ENCODE measurements around the gene BTBD10. TPM values are rescaled to one million over a fixed set of nuclear protein-coding genes. Genes with fewer than 3 reads are reported as not detected.

BTBD10 gene
- total and polyA plus RNA-seq, 2 experiments from 2014 or later = 20.2 to 30.1 TPM

GRCh38 chr11:13343931-13344717 lies 118.9 kb downstream of the BTBD10 start:
- peak; percentile 85 to 87 for TF ChIP-seq CTCF (conservative IDR thresholded peaks at IDR 0.05; ENCODE audit: low read depth in 2 of 2)
- TF ChIP-seq, protein P1, sequence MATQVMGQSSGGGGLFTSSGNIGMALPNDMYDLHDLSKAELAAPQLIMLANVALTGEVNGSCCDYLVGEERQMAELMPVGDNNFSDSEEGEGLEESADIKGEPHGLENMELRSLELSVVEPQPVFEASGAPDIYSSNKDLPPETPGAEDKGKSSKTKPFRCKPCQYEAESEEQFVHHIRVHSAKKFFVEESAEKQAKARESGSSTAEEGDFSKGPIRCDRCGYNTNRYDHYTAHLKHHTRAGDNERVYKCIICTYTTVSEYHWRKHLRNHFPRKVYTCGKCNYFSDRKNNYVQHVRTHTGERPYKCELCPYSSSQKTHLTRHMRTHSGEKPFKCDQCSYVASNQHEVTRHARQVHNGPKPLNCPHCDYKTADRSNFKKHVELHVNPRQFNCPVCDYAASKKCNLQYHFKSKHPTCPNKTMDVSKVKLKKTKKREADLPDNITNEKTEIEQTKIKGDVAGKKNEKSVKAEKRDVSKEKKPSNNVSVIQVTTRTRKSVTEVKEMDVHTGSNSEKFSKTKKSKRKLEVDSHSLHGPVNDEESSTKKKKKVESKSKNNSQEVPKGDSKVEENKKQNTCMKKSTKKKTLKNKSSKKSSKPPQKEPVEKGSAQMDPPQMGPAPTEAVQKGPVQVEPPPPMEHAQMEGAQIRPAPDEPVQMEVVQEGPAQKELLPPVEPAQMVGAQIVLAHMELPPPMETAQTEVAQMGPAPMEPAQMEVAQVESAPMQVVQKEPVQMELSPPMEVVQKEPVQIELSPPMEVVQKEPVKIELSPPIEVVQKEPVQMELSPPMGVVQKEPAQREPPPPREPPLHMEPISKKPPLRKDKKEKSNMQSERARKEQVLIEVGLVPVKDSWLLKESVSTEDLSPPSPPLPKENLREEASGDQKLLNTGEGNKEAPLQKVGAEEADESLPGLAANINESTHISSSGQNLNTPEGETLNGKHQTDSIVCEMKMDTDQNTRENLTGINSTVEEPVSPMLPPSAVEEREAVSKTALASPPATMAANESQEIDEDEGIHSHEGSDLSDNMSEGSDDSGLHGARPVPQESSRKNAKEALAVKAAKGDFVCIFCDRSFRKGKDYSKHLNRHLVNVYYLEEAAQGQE (IDR thresholded peaks at IDR 0.05; ENCODE audit: unreplicated experiment) = no peak
- Histone ChIP-seq H3K79me2 (replicated peaks; ENCODE audit: insufficient read depth) (no peaks in the 10 kb centered on the region), H3K4me2 (no peak overlapping the region), H3K4me1 (ENCODE audit: insufficient read depth) (no peaks in the 10 kb centered on the region), H4K20me1 (replicated peaks; ENCODE audit: insufficient read depth) (no peaks in the 10 kb centered on the region), H3K4me3 (no peak overlapping the region), H2AFZ (no peak overlapping the region), H3K9me2 (ENCODE audit: insufficient read depth) (no peaks in the 10 kb centered on the region), H3K36me3 (ENCODE audit: insufficient read depth) (no peaks in the 10 kb centered on the region), H3K27ac (ENCODE audit: low read depth) (no peak overlapping the region), H3K27me3 (ENCODE audit: insufficient read depth) (no peaks in the 10 kb centered on the region), H3F3A (replicated peaks; ENCODE audit: low read depth) (no peaks in the 10 kb centered on the region)
- peak; percentile 87 for DNase-seq (ENCODE audit: low spot score)
- H3K4me1 Mint-ChIP-seq = peaks cover 14% of the 10 kb centered on the region; the same call in 2 of the 3 replicates
- H3K4me3 Mint-ChIP-seq = no peak overlapping the region
- H3K36me3 Mint-ChIP-seq (ENCODE audit: low read depth) = no peaks in the 10 kb centered on the region
- ATAC-seq = peak; percentile 79
- peaks cover 11% of the 10 kb centered on the region; the same call in 2 of the 3 replicates for H3K9me3 Mint-ChIP-seq
- peaks cover 6% of the 10 kb centered on the region for H3K27me3 Mint-ChIP-seq (ENCODE audit: insufficient read depth, low read depth, poor library complexity)
- H3K27ac Mint-ChIP-seq = no peak overlapping the region

DNA sequence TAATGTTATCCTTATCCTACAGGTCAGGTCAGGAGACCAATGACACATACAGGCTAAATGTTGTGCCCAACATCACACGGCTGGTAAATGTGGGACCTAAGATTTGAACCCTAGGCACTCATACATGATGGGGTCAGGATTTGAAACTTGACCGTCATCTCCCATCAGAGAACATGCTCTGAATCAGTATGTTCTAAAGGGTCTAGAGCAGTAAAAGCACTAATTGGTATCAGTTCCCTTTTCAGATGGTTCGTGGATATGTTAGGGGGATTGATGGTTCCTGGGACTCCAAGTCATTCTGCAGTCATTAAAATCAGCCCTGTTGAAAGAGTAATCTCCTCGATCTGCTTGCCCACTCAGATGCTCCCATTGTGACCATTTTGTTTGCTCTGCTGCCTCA lies 120.0 kb downstream of the BTBD10 start:
- DNase-seq (ENCODE audit: low spot score) (no peak), ATAC-seq (no peak)
- no peaks in the 10 kb centered on the region for H3K9me2 ChIP-seq (ENCODE audit: insufficient read depth)
- H3K79me2 ChIP-seq (replicated peaks; ENCODE audit: insufficient read depth) = no peaks in the 10 kb centered on the region
- H3K4me1 Mint-ChIP-seq = peaks cover 9% of the 10 kb centered on the region; the same call in 2 of the 3 replicates
- H3K4me3 Mint-ChIP-seq = no peak overlapping the region
- no peak overlapping the region for H3K27ac ChIP-seq (ENCODE audit: low read depth)
- no peaks in the 10 kb centered on the region for H4K20me1 ChIP-seq (replicated peaks; ENCODE audit: insufficient read depth)
- H3K9me3 Mint-ChIP-seq = peaks cover 11% of the 10 kb centered on the region; the same call in 2 of the 3 replicates
- no peaks in the 10 kb centered on the region for H3K36me3 ChIP-seq (ENCODE audit: insufficient read depth)
- no peaks in the 10 kb centered on the region for H3K36me3 Mint-ChIP-seq (ENCODE audit: low read depth)
- H3K4me1 ChIP-seq (ENCODE audit: insufficient read depth) = no peaks in the 10 kb centered on the region
- no peak overlapping the region for H2AFZ ChIP-seq
- peaks cover 6% of the 10 kb centered on the region for H3K27me3 Mint-ChIP-seq (ENCODE audit: insufficient read depth, low read depth, poor library complexity)
- no peaks in the 10 kb centered on the region for H3F3A ChIP-seq (replicated peaks; ENCODE audit: low read depth)
- no peaks in the 10 kb centered on the region for H3K27me3 ChIP-seq (ENCODE audit: insufficient read depth)
- H3K4me2 ChIP-seq = no peak overlapping the region
- H3K27ac Mint-ChIP-seq = no peak overlapping the region
- no peak overlapping the region for H3K4me3 ChIP-seq
- TF ChIP-seq CREB1 (CRISPR knock-in tag; IDR thresholded peaks at IDR 0.05; ENCODE audit: low read depth) (no peak), POLR2AphosphoS5 (IDR thresholded peaks at IDR 0.05; ENCODE audit: low read depth) (no peak), STAT1 (IDR thresholded peaks at IDR 0.05; ENCODE audit: unreplicated experiment) (no peak), EZH2 (IDR thresholded peaks at IDR 0.05; ENCODE audit: low read depth, unreplicated experiment) (no peak), ETS1 (IDR thresholded peaks at IDR 0.05) (no peak), CTCF (conservative IDR thresholded peaks at IDR 0.05; ENCODE audit: low read depth in 2 of 2) (no peak), ZNF331 (CRISPR knock-in tag; IDR thresholded peaks at IDR 0.05; ENCODE audit: low read depth) (no peak), ZNF114 (CRISPR knock-in tag; IDR thresholded peaks at IDR 0.05) (no peak), EZH2phosphoT487 (IDR thresholded peaks at IDR 0.05; ENCODE audit: unreplicated experiment) (no peak)
